Gastroesophageal sphincter (tissue), 3 donors: ENCODE measurements around the gene PIP4K2A.

Source experiments
- EP300 ChIP-seq: sonication (generic); formaldehyde crosslinking; IDR thresholded peaks from one replicate; pipeline ENCODE4 v1.6.1; 2017; ENCODE audit warnings: antibody characterized with exemption, mild to moderate bottlenecking
- TF ChIP-seq, protein P1 (sequence below), 4 experiments: fragments of 200-600 bp in 2 of 4; fragments of 450-650 bp in 2 of 4; sonication (generic) in 1 of 4; IDR thresholded peaks; one replicate each; pipeline ENCODE4 v1.5.1; 2017 to 2019; ENCODE audit warnings: antibody characterized with exemption in 4 of 4, mild to moderate bottlenecking in 2 of 4, moderate library complexity in 2 of 4

DNA sequence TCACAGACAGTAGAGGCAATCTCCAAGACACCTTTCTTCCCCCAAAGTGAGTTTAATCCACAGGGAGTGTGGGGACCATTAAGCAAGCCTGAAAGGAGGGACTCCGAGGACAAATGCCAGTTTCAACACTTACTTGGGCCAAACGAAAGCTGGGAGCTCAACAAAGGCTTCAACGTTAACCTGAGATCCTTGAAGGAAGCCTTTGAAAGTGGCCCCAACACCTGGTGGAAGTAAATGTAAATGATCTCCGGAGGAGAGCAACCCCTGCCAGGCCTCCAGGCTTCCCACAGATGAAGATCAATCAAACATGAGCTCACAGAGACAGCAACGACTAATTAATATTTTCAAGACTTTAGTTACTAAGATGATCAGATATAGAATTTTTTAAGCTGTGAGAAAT, 103.8 kb downstream of the PIP4K2A start:
- TF ChIP-seq EP300: no peak
- TF ChIP-seq, protein P1, sequence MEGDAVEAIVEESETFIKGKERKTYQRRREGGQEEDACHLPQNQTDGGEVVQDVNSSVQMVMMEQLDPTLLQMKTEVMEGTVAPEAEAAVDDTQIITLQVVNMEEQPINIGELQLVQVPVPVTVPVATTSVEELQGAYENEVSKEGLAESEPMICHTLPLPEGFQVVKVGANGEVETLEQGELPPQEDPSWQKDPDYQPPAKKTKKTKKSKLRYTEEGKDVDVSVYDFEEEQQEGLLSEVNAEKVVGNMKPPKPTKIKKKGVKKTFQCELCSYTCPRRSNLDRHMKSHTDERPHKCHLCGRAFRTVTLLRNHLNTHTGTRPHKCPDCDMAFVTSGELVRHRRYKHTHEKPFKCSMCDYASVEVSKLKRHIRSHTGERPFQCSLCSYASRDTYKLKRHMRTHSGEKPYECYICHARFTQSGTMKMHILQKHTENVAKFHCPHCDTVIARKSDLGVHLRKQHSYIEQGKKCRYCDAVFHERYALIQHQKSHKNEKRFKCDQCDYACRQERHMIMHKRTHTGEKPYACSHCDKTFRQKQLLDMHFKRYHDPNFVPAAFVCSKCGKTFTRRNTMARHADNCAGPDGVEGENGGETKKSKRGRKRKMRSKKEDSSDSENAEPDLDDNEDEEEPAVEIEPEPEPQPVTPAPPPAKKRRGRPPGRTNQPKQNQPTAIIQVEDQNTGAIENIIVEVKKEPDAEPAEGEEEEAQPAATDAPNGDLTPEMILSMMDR (IDR thresholded peaks at IDR 0.05): no peak
